Astrocyte (in vitro differentiated cells and primary cell): ENCODE results near the gene ALK.

Source experiments
- EZH2 ChIP-seq: IDR thresholded peaks from 2 replicates; pipeline ENCODE4 v1.6.1; 2012; ENCODE audit warnings: mild to moderate bottlenecking, low read length, inconsistent platforms; ENCODE audit not compliant: insufficient read depth
- TF ChIP-seq, protein P1 (sequence below): IDR thresholded peaks from 2 replicates; pipeline ENCODE4 v1.5.1; 2011; ENCODE audit warnings: low read depth, mild to moderate bottlenecking, inconsistent platforms, low read length, moderate library complexity; ENCODE audit not compliant: insufficient read depth

DNA sequence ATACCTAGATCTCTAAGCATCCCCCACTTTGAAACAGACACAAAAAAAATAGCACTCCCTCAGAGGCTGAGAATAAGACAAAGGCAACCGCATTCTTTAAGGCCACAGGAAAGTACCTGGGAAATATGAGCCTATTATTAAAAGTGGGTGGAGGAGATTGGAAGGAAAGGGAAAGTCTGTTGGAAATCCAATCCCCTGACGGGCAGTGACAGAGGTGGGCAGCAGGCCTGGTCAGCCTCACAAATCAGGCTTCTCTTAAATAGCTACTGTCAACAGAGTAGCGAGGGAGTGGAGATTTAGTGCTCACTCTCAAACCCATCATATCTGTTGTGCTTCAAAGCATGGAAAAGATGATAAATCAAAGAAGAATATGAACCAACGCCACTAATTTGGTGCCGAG lies 324.4 kb downstream of the ALK start:
- TF ChIP-seq, protein P1, sequence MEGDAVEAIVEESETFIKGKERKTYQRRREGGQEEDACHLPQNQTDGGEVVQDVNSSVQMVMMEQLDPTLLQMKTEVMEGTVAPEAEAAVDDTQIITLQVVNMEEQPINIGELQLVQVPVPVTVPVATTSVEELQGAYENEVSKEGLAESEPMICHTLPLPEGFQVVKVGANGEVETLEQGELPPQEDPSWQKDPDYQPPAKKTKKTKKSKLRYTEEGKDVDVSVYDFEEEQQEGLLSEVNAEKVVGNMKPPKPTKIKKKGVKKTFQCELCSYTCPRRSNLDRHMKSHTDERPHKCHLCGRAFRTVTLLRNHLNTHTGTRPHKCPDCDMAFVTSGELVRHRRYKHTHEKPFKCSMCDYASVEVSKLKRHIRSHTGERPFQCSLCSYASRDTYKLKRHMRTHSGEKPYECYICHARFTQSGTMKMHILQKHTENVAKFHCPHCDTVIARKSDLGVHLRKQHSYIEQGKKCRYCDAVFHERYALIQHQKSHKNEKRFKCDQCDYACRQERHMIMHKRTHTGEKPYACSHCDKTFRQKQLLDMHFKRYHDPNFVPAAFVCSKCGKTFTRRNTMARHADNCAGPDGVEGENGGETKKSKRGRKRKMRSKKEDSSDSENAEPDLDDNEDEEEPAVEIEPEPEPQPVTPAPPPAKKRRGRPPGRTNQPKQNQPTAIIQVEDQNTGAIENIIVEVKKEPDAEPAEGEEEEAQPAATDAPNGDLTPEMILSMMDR = no peak
- TF ChIP-seq EZH2 = no peak
